ENCODE results near the gene DZIP3. TPM values are rescaled to one million over a fixed set of nuclear protein-coding genes. Genes with fewer than 3 reads are reported as not detected.
"Not testable (repeated sequence)": the region's sequence is repeated elsewhere in the genome, so short reads cannot be mapped to it uniquely, and the experiment has no call there.

Gene DZIP3
- total and polyA plus RNA-seq, 3 donors from 2014 or later: 42.0 to 62.8 (median 46.4) TPM

DNA sequence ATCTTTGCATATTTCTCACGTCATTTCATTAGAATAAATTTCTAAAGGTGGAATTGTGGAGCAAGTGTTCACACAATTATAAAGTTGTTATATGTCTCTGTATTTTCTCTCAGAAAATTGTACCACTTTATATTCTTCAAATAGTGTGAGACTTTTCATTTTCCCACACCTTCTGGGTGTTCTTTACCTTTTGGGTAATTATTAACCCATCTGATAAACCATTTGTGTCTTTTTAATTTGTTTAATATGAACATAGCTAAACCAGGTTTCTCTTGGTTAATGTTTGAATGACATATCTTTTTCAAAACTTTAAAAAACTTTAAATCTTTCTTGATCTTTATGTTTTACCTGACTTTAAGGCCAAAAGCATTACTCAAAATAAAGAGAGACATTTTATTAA, 40.5 kb downstream of the DZIP3 start:
- intact Hi-C loops (cut with DNase I; ENCODE audit: low total_unique reads): no loop called here
- WGBS, 2 donors: 86 to 89% methylated on average over 1 of the region's 1 CpG
- DNase-seq: no peak
- Histone ChIP-seq H3K9me3 (no peaks in the 10 kb centered on the region), H3K27me3 (no peaks in the 10 kb centered on the region), H3K4me1 (no peaks in the 10 kb centered on the region), H3K4me3 (no peak overlapping the region), H3K27ac (no peak overlapping the region), H3K36me3 (ENCODE audit: low read depth, missing control alignments) (no peaks in the 10 kb centered on the region)
- TF ChIP-seq, protein P1, sequence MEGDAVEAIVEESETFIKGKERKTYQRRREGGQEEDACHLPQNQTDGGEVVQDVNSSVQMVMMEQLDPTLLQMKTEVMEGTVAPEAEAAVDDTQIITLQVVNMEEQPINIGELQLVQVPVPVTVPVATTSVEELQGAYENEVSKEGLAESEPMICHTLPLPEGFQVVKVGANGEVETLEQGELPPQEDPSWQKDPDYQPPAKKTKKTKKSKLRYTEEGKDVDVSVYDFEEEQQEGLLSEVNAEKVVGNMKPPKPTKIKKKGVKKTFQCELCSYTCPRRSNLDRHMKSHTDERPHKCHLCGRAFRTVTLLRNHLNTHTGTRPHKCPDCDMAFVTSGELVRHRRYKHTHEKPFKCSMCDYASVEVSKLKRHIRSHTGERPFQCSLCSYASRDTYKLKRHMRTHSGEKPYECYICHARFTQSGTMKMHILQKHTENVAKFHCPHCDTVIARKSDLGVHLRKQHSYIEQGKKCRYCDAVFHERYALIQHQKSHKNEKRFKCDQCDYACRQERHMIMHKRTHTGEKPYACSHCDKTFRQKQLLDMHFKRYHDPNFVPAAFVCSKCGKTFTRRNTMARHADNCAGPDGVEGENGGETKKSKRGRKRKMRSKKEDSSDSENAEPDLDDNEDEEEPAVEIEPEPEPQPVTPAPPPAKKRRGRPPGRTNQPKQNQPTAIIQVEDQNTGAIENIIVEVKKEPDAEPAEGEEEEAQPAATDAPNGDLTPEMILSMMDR (IDR thresholded peaks at IDR 0.05): no peak

DNA sequence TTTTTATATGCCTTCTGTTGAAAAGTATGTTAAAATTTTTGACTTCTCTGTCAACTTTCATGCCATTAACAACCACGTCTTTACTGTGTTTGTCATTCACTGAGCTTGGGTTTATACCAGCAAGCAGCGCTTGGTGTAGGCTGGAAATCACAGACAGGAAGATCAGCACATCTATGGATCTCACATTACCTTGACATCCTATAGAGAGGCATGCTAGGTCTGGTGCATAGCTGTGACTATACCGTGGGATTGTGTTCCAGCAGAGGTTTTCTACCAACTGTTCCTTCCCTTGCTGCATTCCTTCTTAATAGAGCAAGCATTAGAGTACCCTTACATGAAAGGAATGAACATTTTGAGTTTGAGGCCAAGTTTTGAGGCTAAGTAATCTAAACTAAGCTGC, 53.0 kb downstream of the DZIP3 start:
- intact Hi-C loops (cut with DNase I; ENCODE audit: low total_unique reads): no loop called here
- Histone ChIP-seq H3K4me1 (no peaks in the 10 kb centered on the region), H3K27me3 (no peaks in the 10 kb centered on the region), H3K27ac (no peak overlapping the region), H3K9me3 (no peaks in the 10 kb centered on the region), H3K36me3 (ENCODE audit: low read depth, missing control alignments) (no peaks in the 10 kb centered on the region), H3K4me3 (no peak overlapping the region)
- TF ChIP-seq POLR2A (IDR thresholded peaks at IDR 0.05): no peak
- TF ChIP-seq, protein P1 (IDR thresholded peaks at IDR 0.05): no peak
- WGBS, 2 donors: 91% methylated on average over 3 of the region's 3 CpGs
- no peak for DNase-seq

DNA sequence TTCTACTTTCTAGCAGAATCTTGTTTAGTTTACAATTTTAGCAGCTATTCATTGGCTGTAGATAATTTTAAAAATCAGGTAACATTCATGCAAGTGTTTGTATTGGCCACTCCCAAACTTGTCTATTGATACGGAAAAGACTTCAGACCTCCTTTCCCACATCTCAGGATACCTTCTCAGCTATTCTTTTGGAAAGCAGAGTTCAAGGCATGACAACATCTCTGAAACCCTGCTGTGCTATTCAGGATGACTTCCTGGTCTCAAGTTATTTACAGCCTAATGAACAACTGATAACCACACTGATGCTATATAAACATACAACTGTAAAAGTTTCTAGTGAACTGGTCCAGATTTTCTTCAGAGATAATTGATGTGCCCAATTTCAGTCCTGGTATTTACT, 55.8 kb downstream of the DZIP3 start:
- 85 to 95% methylated on average over 1 of the region's 1 CpG for WGBS, 2 donors
- Histone ChIP-seq H3K4me3 (no peak overlapping the region), H3K9me3 (no peaks in the 10 kb centered on the region), H3K27me3 (no peaks in the 10 kb centered on the region), H3K36me3 (ENCODE audit: low read depth, missing control alignments) (no peaks in the 10 kb centered on the region), H3K27ac (no peak overlapping the region), H3K4me1 (no peaks in the 10 kb centered on the region)
- intact Hi-C loops (cut with DNase I; ENCODE audit: low total_unique reads): no loop called here
- no peak for DNase-seq
- TF ChIP-seq POLR2A (IDR thresholded peaks at IDR 0.05): no peak
- TF ChIP-seq, protein P1 (IDR thresholded peaks at IDR 0.05): no peak

DNA sequence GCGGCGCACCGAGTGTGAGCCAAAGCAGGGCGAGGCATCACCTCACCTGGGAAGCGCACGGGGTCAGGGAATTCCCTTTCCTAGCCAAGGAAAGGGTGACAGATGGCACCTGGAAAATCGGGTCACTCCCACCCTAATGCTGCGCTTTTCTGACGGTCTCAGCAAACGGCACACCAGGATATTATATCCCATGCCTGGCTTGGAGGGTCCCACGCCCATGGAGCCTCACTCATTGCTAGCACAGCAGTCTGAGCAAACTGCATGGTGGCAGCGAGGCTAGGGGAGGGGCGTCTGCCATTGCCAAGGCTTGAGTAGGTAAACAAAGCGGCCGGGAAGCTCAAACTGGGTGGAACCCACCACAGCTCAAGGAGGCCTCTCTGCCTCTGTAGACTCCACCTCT, 66.1 kb downstream of the DZIP3 start:
- WGBS, 2 donors: 90 to 98% methylated on average over 6 to 15 of the region's 15 CpGs

DNA sequence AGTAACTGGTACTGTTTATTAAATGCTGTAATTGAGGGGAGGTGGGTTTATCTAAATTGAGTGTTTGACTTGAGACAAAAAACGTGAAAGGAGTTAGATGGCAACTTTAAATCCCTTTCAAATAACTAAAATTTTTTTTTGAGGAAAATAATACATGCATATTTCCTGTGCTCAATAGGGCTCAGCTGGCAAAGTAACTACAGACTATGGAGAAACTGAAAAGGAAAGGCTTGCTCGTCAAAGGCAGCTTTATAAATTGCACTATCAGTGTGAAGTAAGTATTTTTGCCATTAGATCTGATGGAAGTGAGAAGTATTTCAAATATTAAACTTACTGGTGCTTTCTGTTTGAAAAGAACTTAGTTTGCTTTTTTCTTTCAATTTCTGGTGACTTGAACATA, 72.2 kb downstream of the DZIP3 start:
- TF ChIP-seq, protein P1 (IDR thresholded peaks at IDR 0.05): no peak
- no peak for TF ChIP-seq POLR2A (IDR thresholded peaks at IDR 0.05)
- intact Hi-C loops (cut with DNase I; ENCODE audit: low total_unique reads): no loop called here
- Histone ChIP-seq H3K36me3 (ENCODE audit: low read depth, missing control alignments) (no peaks in the 10 kb centered on the region), H3K9me3 (no peaks in the 10 kb centered on the region), H3K4me3 (no peak overlapping the region), H3K27me3 (no peaks in the 10 kb centered on the region), H3K4me1 (no peaks in the 10 kb centered on the region), H3K27ac (no peak overlapping the region)
- WGBS, 2 donors: 37 to 44% methylated on average over 2 of the region's 2 CpGs
- no peak for DNase-seq

More for the DNA sequence above, 66.1 kb downstream of the DZIP3 start:
- H3K36me3 ChIP-seq (ENCODE audit: low read depth, missing control alignments); H3K4me3 ChIP-seq; H3K27me3 ChIP-seq; DNase-seq; H3K4me1 ChIP-seq; H3K9me3 ChIP-seq; intact Hi-C loops (cut with DNase I; ENCODE audit: low total_unique reads); H3K27ac ChIP-seq: not testable (repeated sequence)

All from testis (tissue), 3 donors.